Activated CD8-positive, alpha-beta memory T cell treated with anti-CD3 and anti-CD28 coated beads for 36 hours (primary cell): Measurements from ENCODE around the gene ANGPT4. TPM values are rescaled to one million over a fixed set of nuclear protein-coding genes. Genes with fewer than 3 reads are reported as not detected.
"Not testable (repeated sequence)": the region's sequence is repeated elsewhere in the genome, so short reads cannot be mapped to it uniquely, and the experiment has no call there.

ENCODE experiments used
- CTCF ChIA-PET: fragments of 350-600 bp; sonication (Branson Sonifier 250); formaldehyde crosslinking; loops from one replicate; lab custom pipeline; 2021; ENCODE audit warnings: antibody characterized with exemption; lab: Charles Lee
- POLR2A ChIA-PET: fragments of 350-600 bp; sonication (Branson Sonifier 250); formaldehyde crosslinking; loops from one replicate; lab custom pipeline; 2021; ENCODE audit warnings: antibody characterized with exemption; lab: Charles Lee
- total RNA-seq, 2 experiments: library from RNA; stranded (reverse); gene quantifications; one replicate each; pipeline ENCODE4 v1.2.3, GENCODE V29; 2021

Gene ANGPT4
- total RNA-seq, 2 experiments from 2014 or later = not detected

DNA sequence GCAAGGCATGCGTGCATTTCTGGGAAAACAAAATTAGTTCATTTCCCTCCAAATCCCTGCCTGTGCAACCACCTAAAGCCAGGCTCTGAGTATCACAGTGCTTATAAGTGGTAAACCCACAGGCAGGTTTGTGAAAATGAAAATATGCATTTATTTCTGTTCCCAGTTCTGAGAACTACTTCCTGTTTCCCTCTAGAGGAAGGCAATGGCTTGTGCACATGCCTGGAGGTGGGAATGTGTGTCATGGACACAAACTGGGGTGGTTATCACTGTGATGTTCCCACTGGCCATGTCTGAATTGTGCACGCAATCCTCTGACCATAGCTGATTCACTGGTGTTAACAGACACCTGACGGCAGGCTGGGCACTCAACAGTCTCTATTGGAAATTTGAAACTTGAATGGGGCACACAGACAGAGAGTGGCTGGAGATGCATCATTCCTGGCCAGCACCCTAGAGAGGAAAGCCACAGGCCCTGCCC, 56.3 kb downstream of the ANGPT4 start:
- ChIA-PET POLR2A (no interaction called here), CTCF (no interaction called here)

DNA sequence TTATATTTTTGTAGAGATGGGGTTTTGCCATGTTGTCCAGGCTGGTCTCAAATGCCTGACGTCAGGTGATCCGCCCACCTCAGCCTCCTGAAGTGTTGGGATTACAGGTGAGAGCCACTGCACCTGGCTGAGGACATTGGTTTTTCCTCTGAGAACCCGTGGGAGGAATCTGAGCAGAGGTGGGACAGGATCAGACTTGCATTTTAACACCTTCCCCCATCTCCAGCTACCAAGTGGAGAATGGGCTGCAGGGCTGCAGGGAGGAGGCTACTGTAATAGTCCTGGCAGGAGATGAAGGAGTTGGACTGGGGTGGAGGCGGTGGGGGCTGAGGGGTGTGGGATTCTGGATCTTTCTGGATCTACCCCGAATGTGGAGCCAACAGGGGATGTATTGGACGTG, 58.1 kb downstream of the ANGPT4 start:
- CTCF ChIA-PET = interaction anchor here (1.3 kb wide), 1 partner anchor 12 kb away, joined by 3 read pairs; no protein-coding TSS in a partner anchor
- POLR2A ChIA-PET = no interaction called here

- ChIA-PET POLR2A (no interaction called here), CTCF (no interaction called here)
These were observed 59.8 kb downstream of the ANGPT4 start for GRCh38 chr20:856361-856775.

DNA sequence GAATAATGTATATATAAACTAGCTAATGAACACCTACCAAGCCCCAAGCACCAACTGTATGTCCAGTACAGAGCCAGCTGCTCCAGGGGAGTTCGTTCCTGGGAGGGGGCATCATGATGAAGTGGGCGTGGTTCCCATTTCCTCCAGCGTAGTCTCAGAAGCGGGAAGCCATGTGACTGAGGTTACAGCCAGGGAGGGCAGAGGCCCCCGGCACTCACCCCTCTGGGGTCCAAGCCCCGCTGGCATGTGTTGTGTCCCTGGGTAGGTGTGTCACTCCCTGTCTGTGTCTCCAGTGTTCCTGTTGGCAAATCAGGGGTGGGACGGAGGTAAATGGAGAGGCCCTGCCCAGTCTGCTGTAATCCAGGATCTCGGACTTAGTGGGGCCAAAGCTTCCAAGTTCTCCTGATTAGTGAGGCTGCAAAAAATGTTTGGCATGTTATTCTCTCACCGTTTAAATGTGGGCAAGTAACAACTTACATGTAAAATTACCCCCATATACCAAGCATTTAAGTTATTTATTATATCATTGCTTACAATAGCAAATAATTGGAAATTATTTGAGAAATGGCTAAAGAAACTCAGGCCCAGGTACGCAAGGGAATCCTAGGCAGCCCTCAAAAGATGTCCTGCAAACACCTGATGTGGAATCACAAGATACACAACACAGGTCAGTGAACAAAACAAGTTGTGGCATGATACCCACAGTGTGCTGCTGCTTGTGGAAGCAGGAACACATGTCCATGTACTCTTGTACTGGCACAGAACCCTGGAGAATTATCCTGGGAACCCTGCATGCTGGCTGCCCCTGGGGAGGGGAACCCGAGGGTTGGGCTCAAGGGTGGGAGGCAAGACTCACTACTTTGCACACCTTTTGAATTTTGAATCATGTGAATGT, 60.4 kb downstream of the ANGPT4 start:
- ChIA-PET CTCF (no interaction called here), POLR2A (no interaction called here)

DNA sequence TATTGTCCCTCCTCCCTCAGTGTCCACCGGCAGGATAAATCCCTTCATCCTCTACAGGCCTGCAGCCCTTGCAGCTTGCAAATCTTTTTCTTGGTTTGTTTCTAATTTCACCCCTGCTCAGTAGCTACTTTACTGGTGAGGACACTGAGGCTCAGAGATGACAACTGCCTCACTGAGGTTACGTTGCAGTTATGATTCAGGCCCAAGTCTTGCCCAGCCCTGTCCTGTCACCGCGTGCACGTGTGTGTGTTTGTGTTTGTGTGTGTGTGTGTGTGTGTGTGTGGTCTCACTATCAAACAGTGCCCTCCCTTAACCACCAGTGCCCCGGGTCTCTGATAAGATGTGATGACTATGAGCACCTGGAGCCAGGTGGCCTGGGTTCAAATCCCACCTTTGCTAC, 61.5 kb downstream of the ANGPT4 start:
- ChIA-PET POLR2A (no interaction called here), CTCF (no interaction called here)

DNA sequence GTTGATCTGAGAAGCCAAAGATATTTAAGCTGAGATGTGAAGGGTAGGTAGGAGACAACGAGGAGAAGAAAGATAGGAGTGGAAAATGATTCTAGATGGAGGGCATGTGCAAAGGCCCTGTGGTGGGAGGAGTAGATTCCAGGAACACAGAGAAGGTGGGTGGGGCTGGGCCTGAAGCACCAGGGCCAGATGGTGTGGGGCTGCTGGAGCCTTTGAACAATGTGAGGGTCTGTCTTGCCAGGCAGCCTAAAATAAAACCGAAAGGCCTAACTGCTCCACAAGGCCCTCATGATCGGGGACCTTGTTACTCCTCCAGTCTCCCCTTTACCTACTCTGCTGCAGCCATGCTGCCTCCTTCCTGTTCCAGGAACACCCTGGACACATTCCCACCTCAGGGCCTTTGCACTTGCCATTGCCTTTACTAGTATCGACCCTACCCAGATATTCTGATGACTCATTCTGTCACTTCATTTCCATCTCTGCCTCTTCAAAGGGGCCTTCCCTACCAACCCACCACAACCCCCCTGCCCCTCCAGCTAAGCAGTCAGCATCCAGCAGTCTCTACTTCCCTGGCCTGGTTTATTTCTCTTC, 62.6 kb downstream of the ANGPT4 start:
- CTCF ChIA-PET = no interaction called here
- POLR2A ChIA-PET = interaction anchor here (0.6 kb wide), 1 partner anchor 24 kb away, joined by 4 read pairs; no protein-coding TSS in a partner anchor

DNA sequence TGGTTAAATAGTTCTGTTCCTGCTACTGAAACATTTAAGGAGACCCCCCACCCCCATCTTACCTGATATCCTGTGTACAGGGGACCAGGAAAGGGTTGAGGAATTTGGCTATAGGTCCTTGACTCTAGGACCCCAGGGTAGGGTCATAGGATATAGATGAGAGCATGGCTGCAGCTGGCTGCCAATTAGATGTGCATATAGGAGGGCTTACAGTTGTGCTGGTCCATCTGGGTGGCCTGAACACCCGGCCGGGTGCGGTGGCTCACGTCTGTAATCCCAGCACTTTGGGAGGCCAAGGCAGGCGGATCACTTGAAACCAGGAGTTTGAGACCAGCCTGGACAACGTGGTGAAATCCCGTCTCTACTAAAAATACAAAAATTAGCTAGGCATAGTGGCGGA, 67.4 kb downstream of the ANGPT4 start:
- POLR2A ChIA-PET, CTCF ChIA-PET: not testable (repeated sequence)

DNA sequence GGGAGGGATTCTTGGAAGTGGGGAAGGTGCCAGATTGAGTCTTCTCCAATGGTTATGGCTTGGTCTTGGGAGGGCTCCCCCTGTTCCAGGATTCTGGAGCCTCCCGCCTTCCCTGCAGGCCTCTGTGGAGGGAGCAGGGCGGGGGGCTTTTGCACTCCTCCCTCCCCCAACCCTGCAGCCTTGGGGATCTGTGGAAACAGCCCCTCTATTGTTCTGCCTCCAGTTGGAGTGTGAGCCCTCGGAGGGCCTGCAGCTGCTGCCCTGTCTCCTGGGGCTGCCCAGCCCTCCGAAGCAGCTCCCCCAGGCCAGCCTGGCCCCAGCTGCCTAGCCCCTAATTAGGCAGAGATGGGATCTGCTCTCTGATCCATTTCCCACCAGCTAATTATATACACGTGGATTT, 67.9 kb downstream of the ANGPT4 start:
- POLR2A ChIA-PET = no interaction called here
- CTCF ChIA-PET = interaction anchor here (1.7 kb wide), 1 partner anchor 108 kb away, joined by 7 read pairs; no protein-coding TSS in a partner anchor

GRCh38 chr20:846894-847278, 69.2 kb downstream of the ANGPT4 start:
- ChIA-PET POLR2A (interaction anchor here (0.7 kb wide), 1 partner anchor 14 kb away, joined by 3 read pairs; the partner anchor contains the start of gene FAM110A), CTCF (interaction anchor here (1.4 to 1.7 kb wide), 3 partner anchors 11 to 109 kb away, joined by 3 to 7 read pairs (median 4); no protein-coding TSS in a partner anchor)

- ChIA-PET POLR2A (interaction anchor here (2.1 kb wide), 1 partner anchor 13 kb away, joined by 9 read pairs; the partner anchor contains the start of gene FAM110A), CTCF (interaction anchor here (1.4 to 1.5 kb wide), 2 partner anchors 11 to 15 kb away, joined by 3 to 4 read pairs; no protein-coding TSS in a partner anchor)
These were observed 69.9 kb downstream of the ANGPT4 start for GRCh38 chr20:845941-846893.

GRCh38 chr20:845226-845868, 70.8 kb downstream of the ANGPT4 start:
- ChIA-PET POLR2A (interaction anchor here (1.6 to 2.1 kb wide), 2 partner anchors 12 to 14 kb away, joined by 3 to 9 read pairs; partner anchors contain the start of gene FAM110A), CTCF (interaction anchor here (1.5 kb wide), 1 partner anchor 12 kb away, joined by 3 read pairs; no protein-coding TSS in a partner anchor)

- POLR2A ChIA-PET = interaction anchor here (1.6 to 2.1 kb wide), 2 partner anchors 11 to 13 kb away, joined by 3 to 9 read pairs; partner anchors contain the start of gene FAM110A
- CTCF ChIA-PET = interaction anchor here (0.7 to 2.8 kb wide), 3 partner anchors 11 to 131 kb away, joined by 3 to 15 read pairs (median 5); partner anchors contain the start of gene FAM110A
These were observed 71.5 kb downstream of the ANGPT4 start for GRCh38 chr20:844473-845225.

DNA sequence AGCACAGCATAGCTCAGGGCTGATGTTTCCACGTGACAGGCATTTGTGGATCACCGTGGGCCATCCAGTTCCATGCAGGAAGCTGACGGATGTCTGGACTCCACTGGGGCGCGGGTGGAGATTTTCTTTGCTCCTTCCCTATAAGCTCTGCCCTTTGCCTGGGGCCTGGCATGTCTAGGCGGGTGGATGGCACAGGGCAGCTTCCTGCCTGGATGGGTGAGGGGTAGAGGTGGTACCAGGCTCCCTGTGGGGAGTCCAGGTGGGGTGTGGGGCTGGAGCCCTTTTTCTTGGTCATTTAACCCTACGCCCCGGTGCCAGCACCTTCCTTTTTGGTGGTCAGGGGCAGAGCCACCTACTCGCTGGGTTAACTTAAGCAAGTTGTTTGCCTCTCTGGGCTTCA, 72.2 kb downstream of the ANGPT4 start:
- CTCF ChIA-PET = interaction anchor here (0.7 to 2.8 kb wide), 3 partner anchors 10 to 130 kb away, joined by 3 to 15 read pairs (median 5); partner anchors contain the start of gene FAM110A
- POLR2A ChIA-PET = interaction anchor here (1.6 to 2.1 kb wide), 2 partner anchors 11 to 13 kb away, joined by 3 to 9 read pairs; partner anchors contain the start of gene FAM110A

- ChIA-PET CTCF (interaction anchor here (2.8 kb wide), 1 partner anchor 9 kb away, joined by 15 read pairs; the partner anchor contains the start of gene FAM110A), POLR2A (no interaction called here)
These were observed 73.6 kb downstream of the ANGPT4 start for GRCh38 chr20:842547-842940.

GRCh38 chr20:841568-842546, 74.3 kb downstream of the ANGPT4 start:
- POLR2A ChIA-PET = no interaction called here
- CTCF ChIA-PET = interaction anchor here (0.6 to 2.8 kb wide), 3 partner anchors 8 to 23 kb away, joined by 3 to 15 read pairs (median 3); partner anchors contain the start of gene FAM110A
